HEK293T (cell line): ENCODE results near the gene ZP2.
"Not testable (repeated sequence)": the region's sequence is repeated elsewhere in the genome, so short reads cannot be mapped to it uniquely, and the experiment has no call there.

Experiments used
- CTCF ChIA-PET: fragments of 350-600 bp; formaldehyde crosslinking; extraction: SDS; loops from one replicate; lab custom pipeline; 2021; ENCODE audit warnings: antibody characterized with exemption, inconsistent platforms; lab: Yijun Ruan, JAX
- POLR2A ChIA-PET: fragments of 350-600 bp; formaldehyde crosslinking; extraction: SDS; loops from one replicate; lab custom pipeline; 2020; ENCODE audit warnings: antibody characterized with exemption, inconsistent platforms; lab: Yijun Ruan, JAX
- DNase-seq: peaks from one replicate; pipeline ENCODE4 v3.0.0; 2012; ENCODE audit warnings: mixed read lengths; ENCODE audit errors: extremely low spot score
- ARNT ChIP-seq: fragments of 450-650 bp; IDR thresholded peaks from 2 replicates; pipeline ENCODE4 v1.6.1; 2017; ENCODE audit warnings: mild to moderate bottlenecking
- BHLHE40 ChIP-seq: fragments of 450-650 bp; IDR thresholded peaks from 2 replicates; pipeline ENCODE4 v1.6.1; 2016; ENCODE audit warnings: mild to moderate bottlenecking, moderate library complexity, borderline replicate concordance
- CTBP1 ChIP-seq: fragments of 450-650 bp; IDR thresholded peaks from 2 replicates; pipeline ENCODE4 v1.6.1; 2016; ENCODE audit warnings: borderline replicate concordance
- ELF4 ChIP-seq: fragments of 450-650 bp; IDR thresholded peaks from 2 replicates; pipeline ENCODE4 v1.6.1; 2017; ENCODE audit warnings: antibody characterized with exemption
- FOXA1 ChIP-seq: fragments of 450-650 bp; IDR thresholded peaks from 2 replicates; pipeline ENCODE4 v1.6.1; 2016; ENCODE audit warnings: mild to moderate bottlenecking
- FOXK2 ChIP-seq: fragments of 450-650 bp; IDR thresholded peaks from 2 replicates; pipeline ENCODE4 v1.6.1; 2016; ENCODE audit warnings: mild to moderate bottlenecking
- FOXM1 ChIP-seq: fragments of 450-650 bp; IDR thresholded peaks from 2 replicates; pipeline ENCODE4 v1.6.1; 2017; ENCODE audit warnings: mild to moderate bottlenecking, borderline replicate concordance
- HDGF ChIP-seq: fragments of 450-650 bp; IDR thresholded peaks from 2 replicates; pipeline ENCODE4 v1.6.1; 2017; ENCODE audit warnings: antibody characterized with exemption, borderline replicate concordance
- L3MBTL2 ChIP-seq: fragments of 450-650 bp; conservative IDR thresholded peaks from 2 replicates; pipeline ENCODE4 v1.6.1; 2016; ENCODE audit warnings: mild to moderate bottlenecking
- LEF1 ChIP-seq: fragments of 450-650 bp; IDR thresholded peaks from 2 replicates; pipeline ENCODE4 v1.6.1; 2017; ENCODE audit warnings: mild to moderate bottlenecking, borderline replicate concordance
- NFRKB ChIP-seq: fragments of 450-650 bp; IDR thresholded peaks from 2 replicates; pipeline ENCODE4 v1.6.1; 2016; ENCODE audit warnings: mild to moderate bottlenecking, moderate library complexity
- PKNOX1 ChIP-seq: fragments of 450-650 bp; IDR thresholded peaks from 2 replicates; pipeline ENCODE4 v1.6.1; 2016
- SP1 ChIP-seq: fragments of 450-650 bp; IDR thresholded peaks from 2 replicates; pipeline ENCODE4 v1.6.1; 2017
- SUZ12 ChIP-seq: fragments of 450-650 bp; IDR thresholded peaks from 2 replicates; pipeline ENCODE4 v1.6.1; 2016; ENCODE audit warnings: mild to moderate bottlenecking
- TARDBP ChIP-seq: fragments of 450-650 bp; IDR thresholded peaks from 2 replicates; pipeline ENCODE4 v1.6.1; 2016
- ZNF384 ChIP-seq: fragments of 450-650 bp; IDR thresholded peaks from 2 replicates; pipeline ENCODE4 v1.6.1; 2016

The ZP2 gene

GRCh38 chr16:21205303-21205702 lies 6.1 kb downstream of the ZP2 start:
- DNase-seq = no peak
- CTCF ChIA-PET = no interaction called here
- POLR2A ChIA-PET = no interaction called here
- TF ChIP-seq BHLHE40 (no peak), CTBP1 (no peak), NFRKB (no peak), HDGF (no peak), FOXK2 (no peak), SUZ12 (no peak), L3MBTL2 (no peak), SP1 (no peak), ARNT (no peak), FOXM1 (no peak), ZNF384 (no peak), ELF4 (no peak), TARDBP (no peak), PKNOX1 (no peak)

- ChIA-PET CTCF (no interaction called here), POLR2A (no interaction called here)
- DNase-seq = no peak
- TF ChIP-seq PKNOX1 = no peak
- no peak for TF ChIP-seq LEF1
- TF ChIP-seq CTBP1 = no peak
- no peak for TF ChIP-seq FOXA1
- TF ChIP-seq SUZ12 = no peak
- no peak for TF ChIP-seq ELF4
- TF ChIP-seq NFRKB = no peak
- no peak for TF ChIP-seq SP1
- TF ChIP-seq FOXK2 = no peak
- no peak for TF ChIP-seq L3MBTL2
- TF ChIP-seq ZNF384 = no peak
- no peak for TF ChIP-seq BHLHE40
- no peak for TF ChIP-seq FOXM1
- TF ChIP-seq TARDBP = no peak
- TF ChIP-seq HDGF = no peak
- TF ChIP-seq ARNT = no peak
Measured at GRCh38 chr16:21203155-21203797, 8.1 kb downstream of the ZP2 start.

GRCh38 chr16:21199607-21200218 lies 11.7 kb downstream of the ZP2 start:
- ChIA-PET POLR2A (no interaction called here), CTCF (no interaction called here)
- TF ChIP-seq TARDBP = no peak
- TF ChIP-seq ELF4 = no peak
- TF ChIP-seq PKNOX1 = no peak
- TF ChIP-seq ARNT = no peak
- TF ChIP-seq SUZ12 = no peak
- no peak for TF ChIP-seq CTBP1
- no peak for TF ChIP-seq NFRKB
- no peak for TF ChIP-seq SP1
- no peak for TF ChIP-seq BHLHE40
- no peak for TF ChIP-seq ZNF384
- TF ChIP-seq HDGF = no peak
- no peak for TF ChIP-seq FOXM1
- TF ChIP-seq L3MBTL2 = no peak
- TF ChIP-seq FOXK2 = no peak
- TF ChIP-seq FOXA1 = no peak
- no peak for TF ChIP-seq LEF1
- DNase-seq = no peak

- POLR2A ChIA-PET = interaction anchor here (1.2 kb wide), 1 partner anchor 40 kb away, joined by 3 read pairs; no protein-coding TSS in a partner anchor
- no peak for DNase-seq
- TF ChIP-seq FOXM1 (no peak), PKNOX1 (no peak), ZNF384 (no peak), FOXK2 (no peak)
- CTCF ChIA-PET = no interaction called here
Measured at GRCh38 chr16:21197621-21198020, 13.8 kb downstream of the ZP2 start.

- CTCF ChIA-PET = interaction anchor here (0.6 kb wide), 1 partner anchor 8 kb away, joined by 3 read pairs; no protein-coding TSS in a partner anchor
- no peak for DNase-seq
- TF ChIP-seq BHLHE40 = no peak
- TF ChIP-seq CTBP1 = no peak
- no peak for TF ChIP-seq HDGF
- no peak for TF ChIP-seq PKNOX1
- TF ChIP-seq SP1 = no peak
- no peak for TF ChIP-seq FOXA1
- no peak for TF ChIP-seq ZNF384
- TF ChIP-seq TARDBP = no peak
- TF ChIP-seq SUZ12 = no peak
- POLR2A ChIA-PET = interaction anchor here (1.2 kb wide), 1 partner anchor 39 kb away, joined by 3 read pairs; no protein-coding TSS in a partner anchor
Measured at GRCh38 chr16:21197112-21197511, 14.3 kb downstream of the ZP2 start.

- CTCF ChIA-PET = interaction anchor here (0.7 kb wide), 1 partner anchor 79 kb away, joined by 3 read pairs; no protein-coding TSS in a partner anchor
- POLR2A ChIA-PET = interaction anchor here (1.7 kb wide), 1 partner anchor 105 kb away, joined by 3 read pairs; no protein-coding TSS in a partner anchor
- DNase-seq = not testable (repeated sequence)
Measured at GRCh38 chr16:21195330-21195729, 16.0 kb downstream of the ZP2 start.
